Effector memory CD4-positive, alpha-beta T cell (primary cell): Measurements from ENCODE around the gene SELPLG.
A peak's percentile ranks its signal among the peaks of the same experiment; 100 is the strongest.
"Not testable (repeated sequence)": the region's sequence is repeated elsewhere in the genome, so short reads cannot be mapped to it uniquely, and the experiment has no call there.

Experiments used
- DNase-seq, 3 donors: peaks; one replicate each; pipeline ENCODE4 v3.0.0-alpha.2; 2020
- H3K27ac ChIP-seq: 2 replicates; pipeline ENCODE4 v1.7.0; 2013; ENCODE audit warnings: mild to moderate bottlenecking, low read length, moderate library complexity; ENCODE audit not compliant: insufficient read depth, poor library complexity, severe bottlenecking
- H3K27me3 ChIP-seq: replicated peaks from 2 replicates; pipeline ENCODE4 v1.7.0; 2013; ENCODE audit warnings: mild to moderate bottlenecking, low read length; ENCODE audit not compliant: insufficient read depth, control insufficient read depth, poor library complexity, severe bottlenecking
- H3K36me3 ChIP-seq: 2 replicates; pipeline ENCODE4 v1.7.0; 2013; ENCODE audit warnings: mild to moderate bottlenecking, low read length, moderate library complexity; ENCODE audit not compliant: control insufficient read depth, insufficient read depth
- H3K4me1 ChIP-seq: 2 replicates; pipeline ENCODE4 v1.7.0; 2013; ENCODE audit warnings: low read length, mild to moderate bottlenecking; ENCODE audit not compliant: control insufficient read depth, insufficient read depth, poor library complexity, severe bottlenecking
- H3K4me3 ChIP-seq: 2 replicates; pipeline ENCODE4 v1.7.0; 2013; ENCODE audit warnings: low read length, low read depth, mild to moderate bottlenecking; ENCODE audit not compliant: insufficient read depth, poor library complexity, severe bottlenecking
- H3K9me3 ChIP-seq: 2 replicates; pipeline ENCODE4 v1.7.0; 2013; ENCODE audit warnings: mild to moderate bottlenecking, low read length, moderate library complexity; ENCODE audit not compliant: control insufficient read depth

The SELPLG gene

GRCh38 chr12:108670066-108670631 lies 36.5 kb upstream of the SELPLG start:
- Histone ChIP-seq H3K27ac (no peak overlapping the region), H3K4me3 (no peak overlapping the region), H3K36me3 (no peaks in the 10 kb centered on the region), H3K4me1 (no peaks in the 10 kb centered on the region), H3K9me3 (no peaks in the 10 kb centered on the region), H3K27me3 (no peaks in the 10 kb centered on the region)
- no peak for DNase-seq

- Histone ChIP-seq H3K4me1 (peaks cover 5% of the 10 kb centered on the region), H3K9me3 (no peaks in the 10 kb centered on the region), H3K36me3 (no peaks in the 10 kb centered on the region), H3K27ac (no peak overlapping the region), H3K27me3 (no peaks in the 10 kb centered on the region), H3K4me3 (no peak overlapping the region)
- no peak for DNase-seq
Observed at GRCh38 chr12:108668542-108668941, 34.8 kb upstream of the SELPLG start.

GRCh38 chr12:108668063-108668462 lies 34.4 kb upstream of the SELPLG start:
- Histone ChIP-seq H3K27me3 (no peaks in the 10 kb centered on the region), H3K4me3 (no peak overlapping the region), H3K36me3 (no peaks in the 10 kb centered on the region), H3K9me3 (no peaks in the 10 kb centered on the region), H3K27ac (no peak overlapping the region), H3K4me1 (peaks cover 5% of the 10 kb centered on the region)
- no peak for DNase-seq

- H3K4me1 ChIP-seq, result peaks cover 5% of the 10 kb centered on the region
- H3K4me3 ChIP-seq, result no peak overlapping the region
- no peaks in the 10 kb centered on the region for H3K27me3 ChIP-seq
- no peaks in the 10 kb centered on the region for H3K9me3 ChIP-seq
- no peaks in the 10 kb centered on the region for H3K36me3 ChIP-seq
- no peak overlapping the region for H3K27ac ChIP-seq
- DNase-seq, result no peak
Observed at GRCh38 chr12:108667349-108667748, 33.7 kb upstream of the SELPLG start.

GRCh38 chr12:108666401-108666881 lies 32.7 kb upstream of the SELPLG start:
- no peak overlapping the region for H3K27ac ChIP-seq
- DNase-seq, result no peak
- peaks cover 5% of the 10 kb centered on the region for H3K4me1 ChIP-seq
- H3K36me3 ChIP-seq, result no peaks in the 10 kb centered on the region
- no peaks in the 10 kb centered on the region for H3K27me3 ChIP-seq
- no peak overlapping the region for H3K4me3 ChIP-seq
- H3K9me3 ChIP-seq, result no peaks in the 10 kb centered on the region

GRCh38 chr12:108665608-108666202 lies 32.0 kb upstream of the SELPLG start:
- H3K9me3 ChIP-seq, result no peaks in the 10 kb centered on the region
- DNase-seq, result no peak
- H3K36me3 ChIP-seq, result no peaks in the 10 kb centered on the region
- no peaks in the 10 kb centered on the region for H3K27me3 ChIP-seq
- no peak overlapping the region for H3K4me3 ChIP-seq
- H3K27ac ChIP-seq, result no peak overlapping the region
- peaks cover 5% of the 10 kb centered on the region for H3K4me1 ChIP-seq

GRCh38 chr12:108664338-108665258 lies 30.9 kb upstream of the SELPLG start:
- no peaks in the 10 kb centered on the region for H3K9me3 ChIP-seq
- H3K36me3 ChIP-seq, result no peaks in the 10 kb centered on the region
- no peaks in the 10 kb centered on the region for H3K27me3 ChIP-seq
- no peak overlapping the region for H3K4me3 ChIP-seq
- peak; percentile 54 to 71 (median 67) for DNase-seq
- peaks cover 5% of the 10 kb centered on the region for H3K4me1 ChIP-seq
- H3K27ac ChIP-seq, result peak overlapping the region; percentile 29

- no peak for DNase-seq
- H3K4me1 ChIP-seq, result peaks cover 5% of the 10 kb centered on the region
- H3K36me3 ChIP-seq, result no peaks in the 10 kb centered on the region
- H3K27ac ChIP-seq, result no peak overlapping the region
- no peaks in the 10 kb centered on the region for H3K9me3 ChIP-seq
- no peaks in the 10 kb centered on the region for H3K27me3 ChIP-seq
- H3K4me3 ChIP-seq, result no peak overlapping the region
Observed at GRCh38 chr12:108663324-108664015, 29.8 kb upstream of the SELPLG start.

- DNase-seq, H3K9me3 ChIP-seq, H3K36me3 ChIP-seq, H3K27ac ChIP-seq, H3K4me1 ChIP-seq, H3K4me3 ChIP-seq, H3K27me3 ChIP-seq: not testable (repeated sequence)
Observed at GRCh38 chr12:108658115-108658514, 24.4 kb upstream of the SELPLG start.
